CD4-positive, alpha-beta T cell (primary cell): ENCODE measurements around the gene MRPL1. TPM values are rescaled to one million over a fixed set of nuclear protein-coding genes. Genes with fewer than 3 reads are reported as not detected.

Source experiments
- ATAC-seq: fragments of 200-7000 bp; cut with Tn5 transposase; one replicate; pipeline ENCODE4 v1.10.0; 2022; ENCODE audit warnings: mild to moderate bottlenecking; ENCODE audit not compliant: poor library complexity
- CTCF ChIA-PET: fragments of 350-600 bp; sonication (Branson Sonifier 250); formaldehyde crosslinking; loops from one replicate; lab custom pipeline; 2021; ENCODE audit warnings: antibody characterized with exemption, inconsistent platforms; lab: Charles Lee
- POLR2A ChIA-PET: fragments of 350-600 bp; sonication (Branson Sonifier 250); formaldehyde crosslinking; loops from one replicate; lab custom pipeline; 2021; ENCODE audit warnings: antibody characterized with exemption, inconsistent platforms; lab: Charles Lee
- DNase-seq, 14 experiments: peaks; one replicate each; pipeline ENCODE4 v3.0.0-alpha.2; 2013 to 2020; ENCODE audit warnings: mixed read lengths in 2 of 14
- H3K27ac ChIP-seq, 2 donors: one replicate each; pipeline versions ENCODE4 v1.5.1 to v1.7.0; 2013; ENCODE audit warnings: low read length in 2 of 2, low read depth in 1 of 2, mild to moderate bottlenecking in 1 of 2
- H3K27me3 ChIP-seq, 2 experiments: 1 replicate in 1 of 2; 2 replicates in 1 of 2; pipeline versions ENCODE4 v1.6.1 to v1.7.0; 2013; ENCODE audit warnings: low read length in 2 of 2, control low read depth in 1 of 2, mild to moderate bottlenecking in 1 of 2, moderate library complexity in 1 of 2; ENCODE audit not compliant: insufficient read depth in 2 of 2, control insufficient read depth in 1 of 2
- H3K36me3 ChIP-seq: one replicate; pipeline ENCODE4 v1.6.1; 2013; ENCODE audit warnings: low read length, control low read depth; ENCODE audit not compliant: insufficient read depth
- H3K4me1 ChIP-seq: one replicate; pipeline ENCODE4 v1.6.1; 2013; ENCODE audit warnings: low read length, control low read depth; ENCODE audit not compliant: insufficient read depth
- H3K4me3 ChIP-seq: one replicate; pipeline ENCODE4 v1.5.1; 2013; ENCODE audit warnings: mild to moderate bottlenecking, low read length, moderate library complexity
- H3K9me3 ChIP-seq, 2 experiments: 1 replicate in 1 of 2; 2 replicates in 1 of 2; pipeline versions ENCODE4 v1.6.1 to v1.7.0; 2013; ENCODE audit warnings: low read length in 2 of 2, mild to moderate bottlenecking in 2 of 2, control low read depth in 1 of 2, moderate library complexity in 1 of 2; ENCODE audit not compliant: control insufficient read depth in 1 of 2, insufficient read depth in 1 of 2
- H3K27ac Mint-ChIP-seq: one replicate; pipeline ENCODE4 v1.8.0; 2020; ENCODE audit warnings: mixed read lengths
- H3K27me3 Mint-ChIP-seq: one replicate; pipeline ENCODE4 v1.8.0; 2021; ENCODE audit warnings: mixed read lengths
- H3K36me3 Mint-ChIP-seq: one replicate; pipeline ENCODE4 v1.8.0; 2021; ENCODE audit warnings: low read depth, mixed read lengths
- H3K4me1 Mint-ChIP-seq: one replicate; pipeline ENCODE4 v1.8.0; 2021; ENCODE audit warnings: low read depth, mixed read lengths
- H3K4me3 Mint-ChIP-seq: one replicate; pipeline ENCODE4 v1.8.0; 2020; ENCODE audit warnings: mild to moderate bottlenecking, mixed read lengths
- H3K9me3 Mint-ChIP-seq: one replicate; pipeline ENCODE4 v1.8.0; 2020; ENCODE audit warnings: mixed read lengths
- CTCF ChIP-seq: fragments of 200-600 bp; IDR thresholded peaks from one replicate; pipeline ENCODE4 v1.8.0; 2022; ENCODE audit warnings: antibody characterized with exemption, mild to moderate bottlenecking
- intact Hi-C, 2 experiments: fragments of 100-400 bp; cut with DNase I in 1 of 2; cut with micrococcal nuclease in 1 of 2; formaldehyde crosslinking; loops; one replicate each; pipeline versions ENCODE4 v1.15.1 to v1.9.0; 2023 to 2025; cut with DNase I, micrococcal nuclease
- total RNA-seq, 174 experiments: library from RNA in 2 of 174; stranded (reverse) in 2 of 174; gene quantifications; one replicate each; pipeline ENCODE4 v1.2.3 and lab custom pipeline; 2021 to 2026

Gene MRPL1
- total RNA-seq, 2 experiments from 2014 or later = 14.8 to 17.5 TPM

- DNase-seq = no peak
- intact Hi-C loops = no loop called here
Measured at GRCh38 chr4:77989968-77990367, 127.3 kb downstream of the MRPL1 start.

GRCh38 chr4:77990456-77990855 lies 127.8 kb downstream of the MRPL1 start:
- no peaks in the 10 kb centered on the region for H3K9me3 ChIP-seq
- ATAC-seq = no peak
- no peak for TF ChIP-seq CTCF
- Mint-ChIP-seq H3K9me3 (no peaks in the 10 kb centered on the region), H3K4me3 (no peak overlapping the region), H3K36me3 (no peaks in the 10 kb centered on the region), H3K27ac (no peak overlapping the region), H3K27me3 (peaks cover 10% of the 10 kb centered on the region), H3K4me1 (no peaks in the 10 kb centered on the region)
- ChIA-PET CTCF (interaction anchor here (1.0 kb wide), 1 partner anchor 10 kb away, joined by 4 read pairs; no protein-coding TSS in a partner anchor), POLR2A (no interaction called here)
- H3K4me3 ChIP-seq = no peak overlapping the region
- H3K27ac ChIP-seq = no peak overlapping the region
- DNase-seq = no peak
- H3K27me3 ChIP-seq = no peaks in the 10 kb centered on the region
- intact Hi-C loops = no loop called here
- H3K36me3 ChIP-seq = no peaks in the 10 kb centered on the region
- no peaks in the 10 kb centered on the region for H3K4me1 ChIP-seq

More at GRCh38 chr4:77989968-77990367, 127.3 kb downstream of the MRPL1 start:
- H3K27me3 ChIP-seq = no peaks in the 10 kb centered on the region
- Mint-ChIP-seq H3K27me3 (peaks cover 10% of the 10 kb centered on the region), H3K4me1 (no peaks in the 10 kb centered on the region), H3K36me3 (no peaks in the 10 kb centered on the region), H3K4me3 (no peak overlapping the region), H3K27ac (no peak overlapping the region), H3K9me3 (no peaks in the 10 kb centered on the region)
- ChIA-PET CTCF (interaction anchor here (1.0 kb wide), 1 partner anchor 9 kb away, joined by 4 read pairs; no protein-coding TSS in a partner anchor), POLR2A (no interaction called here)
- H3K27ac ChIP-seq = no peak overlapping the region
- no peaks in the 10 kb centered on the region for H3K36me3 ChIP-seq
- ATAC-seq = no peak
- H3K4me1 ChIP-seq = no peaks in the 10 kb centered on the region
- no peaks in the 10 kb centered on the region for H3K9me3 ChIP-seq
- no peak for TF ChIP-seq CTCF
- no peak overlapping the region for H3K4me3 ChIP-seq

GRCh38 chr4:77990904-77991358 lies 128.3 kb downstream of the MRPL1 start:
- Mint-ChIP-seq H3K9me3 (no peaks in the 10 kb centered on the region), H3K27me3 (peaks cover 10% of the 10 kb centered on the region), H3K4me3 (no peak overlapping the region), H3K36me3 (no peaks in the 10 kb centered on the region), H3K4me1 (no peaks in the 10 kb centered on the region), H3K27ac (no peak overlapping the region)
- no peak for TF ChIP-seq CTCF
- ATAC-seq = no peak
- DNase-seq = no peak
- no peak overlapping the region for H3K27ac ChIP-seq
- ChIA-PET CTCF (no interaction called here), POLR2A (no interaction called here)
- H3K27me3 ChIP-seq = no peaks in the 10 kb centered on the region
- no peak overlapping the region for H3K4me3 ChIP-seq
- intact Hi-C loops = no loop called here
- no peaks in the 10 kb centered on the region for H3K36me3 ChIP-seq
- H3K9me3 ChIP-seq = no peaks in the 10 kb centered on the region
- H3K4me1 ChIP-seq = no peaks in the 10 kb centered on the region
